Fibroblast of lung (primary cell): ENCODE results near the gene MYO18A. TPM values are rescaled to one million over a fixed set of nuclear protein-coding genes. Genes with fewer than 3 reads are reported as not detected.

Source experiments
- DNase-seq, 2 donors: peaks; one replicate each; pipeline versions ENCODE4 v3.0.0 to v3.0.0-alpha.2; 2010; ENCODE audit warnings: low read depth in 2 of 2
- H2AFZ ChIP-seq: 2 replicates; pipeline ENCODE4 v1.5.1; 2012; ENCODE audit warnings: low read length, control low read depth, inconsistent platforms
- H3K27ac ChIP-seq: 2 replicates; pipeline ENCODE4 v1.5.1; 2011; ENCODE audit warnings: low read length, control low read depth; ENCODE audit not compliant: insufficient read depth
- H3K27me3 ChIP-seq: 2 replicates; pipeline ENCODE4 v1.5.1; 2011; ENCODE audit warnings: mild to moderate bottlenecking, low read length; ENCODE audit not compliant: control insufficient read depth, insufficient read depth
- H3K36me3 ChIP-seq: 2 replicates; pipeline ENCODE4 v1.5.1; 2011; ENCODE audit warnings: low read length; ENCODE audit not compliant: control insufficient read depth, insufficient read depth
- H3K4me1 ChIP-seq: 2 replicates; pipeline ENCODE4 v1.5.1; 2011; ENCODE audit warnings: low read length; ENCODE audit not compliant: control insufficient read depth, insufficient read depth; ENCODE audit errors: extremely low read depth
- H3K4me2 ChIP-seq: 2 replicates; pipeline ENCODE4 v1.5.1; 2011; ENCODE audit warnings: low read length, control low read depth; ENCODE audit not compliant: insufficient read depth; ENCODE audit errors: extremely low read depth
- H3K4me3 ChIP-seq, 4 experiments: fragments of 200-600 bp in 1 of 4; sonication (generic) in 1 of 4; replicated peaks in 1 of 4; 2 replicates each; pipeline ENCODE4 v1.5.1; 2011 to 2016; ENCODE audit warnings: low read length in 4 of 4, low read depth in 3 of 4, mild to moderate bottlenecking in 3 of 4, control low read depth in 2 of 4, inconsistent platforms in 1 of 4, mixed read lengths in 1 of 4; ENCODE audit not compliant: insufficient read depth in 1 of 4; ENCODE audit errors: control extremely low read depth in 1 of 4
- H3K79me2 ChIP-seq: 2 replicates; pipeline ENCODE4 v1.5.1; 2012; ENCODE audit warnings: mild to moderate bottlenecking, low read length, inconsistent platforms; ENCODE audit not compliant: control insufficient read depth, insufficient read depth
- H3K9ac ChIP-seq: 2 replicates; pipeline ENCODE4 v1.5.1; 2011; ENCODE audit warnings: mild to moderate bottlenecking, low read length, control low read depth; ENCODE audit not compliant: insufficient read depth
- H3K9me3 ChIP-seq: 2 replicates; pipeline ENCODE4 v1.5.1; 2012; ENCODE audit warnings: low read depth, low read length; ENCODE audit not compliant: control insufficient read depth, insufficient read depth
- H4K20me1 ChIP-seq: 2 replicates; pipeline ENCODE4 v1.5.1; 2011; ENCODE audit warnings: low read length; ENCODE audit not compliant: control insufficient read depth, insufficient read depth; ENCODE audit errors: extremely low read depth
- EZH2 ChIP-seq: IDR thresholded peaks from 2 replicates; pipeline ENCODE4 v1.5.1; 2012; ENCODE audit warnings: low read length, control low read depth, mild to moderate bottlenecking; ENCODE audit errors: missing control alignments
- polyA plus RNA-seq, 2 donors: library from polyadenylated mRNA; depleted of rRNA in 1 of 2; stranded (reverse) in 1 of 2; unstranded in 1 of 2; fragments of >200 nt; gene quantifications; 2 replicates each; pipeline ENCODE4 v1.2.1, GENCODE V29; 2011 to 2012; ENCODE audit warnings: missing spikeins in 1 of 2
- total RNA-seq: library from RNA; depleted of rRNA; stranded (reverse); fragments of >200 nt; gene quantifications from 2 replicates; pipeline ENCODE4 v1.2.1, GENCODE V29; 2014
- TF ChIP-seq, protein P1 (sequence below), 2 donors: IDR thresholded peaks in 1 of 2; conservative IDR thresholded peaks in 1 of 2; 1 replicate in 1 of 2; 2 replicates in 1 of 2; pipeline ENCODE4 v1.5.1; 2011 to 2012; ENCODE audit warnings: low read length in 2 of 2, control low read depth in 1 of 2, inconsistent platforms in 1 of 2, low read depth in 1 of 2, mild to moderate bottlenecking in 1 of 2

Gene MYO18A
- total and polyA plus RNA-seq, 2 donors (not counting 1 experiment from before 2014, with no cell fraction given): 11.7 to 133 TPM

DNA sequence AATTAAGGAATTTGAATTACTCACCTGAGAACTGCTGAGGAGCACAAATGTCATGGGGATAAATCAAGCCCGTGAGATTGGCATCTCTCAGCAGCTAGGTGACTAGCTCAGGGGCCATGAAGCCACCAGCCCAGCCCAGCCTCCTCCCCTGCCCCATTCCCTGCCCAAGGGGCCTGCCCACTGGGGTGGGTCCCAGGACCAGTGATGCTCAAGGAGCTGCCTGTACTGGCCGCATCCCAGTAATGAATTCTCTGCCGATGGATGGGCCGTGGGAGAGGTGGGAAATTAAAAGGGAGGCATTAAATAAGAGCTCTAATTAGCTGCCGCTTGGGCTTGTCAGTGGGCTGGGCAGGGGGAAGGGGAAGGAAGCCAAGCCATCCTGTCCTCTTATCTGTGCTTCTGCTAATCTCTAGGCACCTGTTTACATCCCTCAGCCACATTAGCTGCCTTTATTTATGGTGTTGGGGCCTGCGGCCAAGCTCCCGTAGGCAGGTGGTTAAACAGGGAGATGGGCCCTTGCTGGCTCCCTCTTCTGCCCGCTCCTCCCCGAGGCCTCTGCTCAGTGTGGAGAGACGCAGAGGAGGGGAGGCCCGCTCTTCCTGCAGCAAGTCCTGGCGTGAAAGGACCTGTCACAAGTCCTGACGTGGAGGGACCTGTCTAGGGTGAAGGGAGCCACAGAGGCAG lies 88.5 kb downstream of the MYO18A start:
- no peak overlapping the region for H3K9ac ChIP-seq
- H3K79me2 ChIP-seq: no peaks in the 10 kb centered on the region
- H3K27ac ChIP-seq: no peak overlapping the region
- no peak overlapping the region for H3K4me2 ChIP-seq
- H3K36me3 ChIP-seq: peaks cover 36% of the 10 kb centered on the region
- no peaks in the 10 kb centered on the region for H3K4me1 ChIP-seq
- no peak overlapping the region for H3K4me3 ChIP-seq
- DNase-seq: no peak
- no peaks in the 10 kb centered on the region for H3K9me3 ChIP-seq
- no peaks in the 10 kb centered on the region for H4K20me1 ChIP-seq
- H2AFZ ChIP-seq: no peak overlapping the region
- TF ChIP-seq, protein P1, sequence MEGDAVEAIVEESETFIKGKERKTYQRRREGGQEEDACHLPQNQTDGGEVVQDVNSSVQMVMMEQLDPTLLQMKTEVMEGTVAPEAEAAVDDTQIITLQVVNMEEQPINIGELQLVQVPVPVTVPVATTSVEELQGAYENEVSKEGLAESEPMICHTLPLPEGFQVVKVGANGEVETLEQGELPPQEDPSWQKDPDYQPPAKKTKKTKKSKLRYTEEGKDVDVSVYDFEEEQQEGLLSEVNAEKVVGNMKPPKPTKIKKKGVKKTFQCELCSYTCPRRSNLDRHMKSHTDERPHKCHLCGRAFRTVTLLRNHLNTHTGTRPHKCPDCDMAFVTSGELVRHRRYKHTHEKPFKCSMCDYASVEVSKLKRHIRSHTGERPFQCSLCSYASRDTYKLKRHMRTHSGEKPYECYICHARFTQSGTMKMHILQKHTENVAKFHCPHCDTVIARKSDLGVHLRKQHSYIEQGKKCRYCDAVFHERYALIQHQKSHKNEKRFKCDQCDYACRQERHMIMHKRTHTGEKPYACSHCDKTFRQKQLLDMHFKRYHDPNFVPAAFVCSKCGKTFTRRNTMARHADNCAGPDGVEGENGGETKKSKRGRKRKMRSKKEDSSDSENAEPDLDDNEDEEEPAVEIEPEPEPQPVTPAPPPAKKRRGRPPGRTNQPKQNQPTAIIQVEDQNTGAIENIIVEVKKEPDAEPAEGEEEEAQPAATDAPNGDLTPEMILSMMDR (conservative IDR thresholded peaks at IDR 0.05 in 1 of 2, IDR thresholded peaks at IDR 0.05 in 1 of 2; ENCODE audit: low read depth in 1 of 2, low read length in 2 of 2): no peak
- TF ChIP-seq EZH2: no peak
- no peaks in the 10 kb centered on the region for H3K27me3 ChIP-seq

DNA sequence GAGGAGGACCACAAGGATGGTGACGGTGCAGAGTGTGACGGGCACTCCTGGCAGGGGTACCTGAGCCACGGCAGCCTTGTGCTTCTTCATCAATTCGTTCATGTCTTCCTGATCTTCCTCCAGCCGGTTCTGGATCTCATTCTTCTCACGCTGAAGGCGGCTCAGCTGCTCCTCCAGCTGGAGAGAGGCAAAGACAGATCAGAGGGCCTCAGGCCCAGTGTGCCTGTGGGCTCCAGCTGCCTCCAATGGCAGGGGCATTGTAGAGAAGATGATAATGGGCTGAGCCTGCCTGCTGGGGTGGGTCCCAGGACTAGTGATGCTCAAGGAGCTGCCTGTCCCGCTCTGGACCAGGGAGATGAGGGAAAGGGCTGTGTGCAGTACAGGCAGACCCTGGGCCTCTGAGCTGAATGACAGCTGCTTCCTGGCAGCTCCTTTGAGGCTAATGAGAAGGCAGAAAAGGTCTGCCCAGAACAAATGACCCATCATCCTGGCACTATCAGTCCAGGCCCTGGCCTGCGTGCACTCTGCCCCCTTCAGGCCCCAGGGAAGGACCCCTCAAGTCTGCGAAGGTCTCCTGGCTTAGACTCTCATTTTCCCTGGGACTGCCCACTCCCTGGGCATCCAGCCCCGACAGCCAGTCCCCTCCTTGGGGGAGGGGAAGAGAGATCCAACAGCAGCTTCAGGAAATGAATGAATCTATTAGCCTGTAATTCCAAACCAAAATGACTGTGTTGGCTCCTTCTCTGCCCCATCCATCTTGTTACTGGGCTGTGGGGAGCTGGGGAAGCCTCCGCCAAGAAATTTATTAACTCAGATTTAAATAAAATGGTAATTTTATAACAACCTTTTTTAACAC lies 89.2 kb downstream of the MYO18A start:
- H3K4me2 ChIP-seq: no peak overlapping the region
- no peaks in the 10 kb centered on the region for H3K79me2 ChIP-seq
- no peaks in the 10 kb centered on the region for H3K9me3 ChIP-seq
- H3K36me3 ChIP-seq: peaks cover 37% of the 10 kb centered on the region
- DNase-seq: no peak
- no peak overlapping the region for H3K27ac ChIP-seq
- H3K4me1 ChIP-seq: no peaks in the 10 kb centered on the region
- no peaks in the 10 kb centered on the region for H3K27me3 ChIP-seq
- no peaks in the 10 kb centered on the region for H4K20me1 ChIP-seq
- no peak for TF ChIP-seq EZH2
- TF ChIP-seq, protein P1 (conservative IDR thresholded peaks at IDR 0.05 in 1 of 2, IDR thresholded peaks at IDR 0.05 in 1 of 2; ENCODE audit: low read depth in 1 of 2, low read length in 2 of 2): no peak
- no peak overlapping the region for H3K9ac ChIP-seq
- no peak overlapping the region for H2AFZ ChIP-seq
- H3K4me3 ChIP-seq: no peak overlapping the region

DNA sequence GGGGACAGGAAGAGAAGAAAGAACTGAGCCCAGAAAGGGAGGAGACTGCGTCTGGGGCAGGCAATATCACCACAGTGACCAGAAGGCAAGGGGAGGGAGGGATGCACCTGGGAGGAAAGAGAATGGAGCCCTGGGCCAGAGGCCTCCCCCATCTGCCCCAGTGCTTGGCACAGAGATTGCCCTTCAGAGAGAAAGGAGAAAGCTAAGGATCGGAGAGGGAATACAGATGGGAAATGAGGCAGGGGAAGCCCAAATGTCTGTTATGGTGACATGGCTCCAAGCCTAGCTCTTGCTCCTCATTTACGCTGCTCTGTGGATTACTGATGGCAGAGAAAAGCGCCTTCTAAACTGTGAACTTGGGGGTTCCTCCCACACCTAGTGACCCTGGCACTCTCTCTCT lies 90.1 kb downstream of the MYO18A start:
- Histone ChIP-seq H3K27ac (no peak overlapping the region), H3K36me3 (peaks cover 37% of the 10 kb centered on the region), H3K9ac (no peak overlapping the region), H4K20me1 (no peaks in the 10 kb centered on the region), H3K4me1 (no peaks in the 10 kb centered on the region), H2AFZ (no peak overlapping the region), H3K4me2 (no peak overlapping the region), H3K27me3 (no peaks in the 10 kb centered on the region), H3K4me3 (no peak overlapping the region), H3K79me2 (no peaks in the 10 kb centered on the region), H3K9me3 (no peaks in the 10 kb centered on the region)
- DNase-seq: no peak
- TF ChIP-seq, protein P1 (conservative IDR thresholded peaks at IDR 0.05 in 1 of 2, IDR thresholded peaks at IDR 0.05 in 1 of 2; ENCODE audit: low read depth in 1 of 2, low read length in 2 of 2): no peak
- no peak for TF ChIP-seq EZH2
